NCI-H2081 treated with DMSO at 0.1 percent for 48 hours (cell line): ENCODE results near the gene TTI1.

Experiments
- DNase-seq: peaks from one replicate; lab custom pipeline; 2025; lab: John Stamatoyannopoulos, UW

The TTI1 gene

GRCh38 chr20:37937686-37938085 is 95.6 kb downstream of the TTI1 start:
- DNase-seq = no peak

GRCh38 chr20:37936451-37936850 is 96.8 kb downstream of the TTI1 start:
- DNase-seq = no peak

GRCh38 chr20:37936041-37936440 is 97.2 kb downstream of the TTI1 start:
- DNase-seq = no peak

GRCh38 chr20:37935435-37935834 is 97.8 kb downstream of the TTI1 start:
- no peak for DNase-seq

GRCh38 chr20:37934634-37935375 is 98.5 kb downstream of the TTI1 start:
- no peak for DNase-seq

- DNase-seq = no peak
Measured at GRCh38 chr20:37933786-37934633, 99.2 kb downstream of the TTI1 start.
